Chondrocyte (in vitro differentiated cells): Measurements from ENCODE around the gene CEBPG. TPM values are rescaled to one million over a fixed set of nuclear protein-coding genes. Genes with fewer than 3 reads are reported as not detected.
A peak's percentile ranks its signal among the peaks of the same experiment; 100 is the strongest.

Source experiments
- DNase-seq: peaks from one replicate; pipeline ENCODE4 v3.0.0; 2021; ENCODE audit warnings: mixed read lengths, low spot score
- H3K27ac Mint-ChIP-seq: one replicate; pipeline ENCODE4 v1.8.0; 2021; ENCODE audit warnings: mild to moderate bottlenecking, moderate library complexity, mixed read lengths; ENCODE audit not compliant: unreplicated experiment
- H3K27me3 Mint-ChIP-seq: 2 replicates; pipeline ENCODE4 v1.8.0; 2021; ENCODE audit warnings: low read depth, mixed read lengths
- H3K36me3 Mint-ChIP-seq: 2 replicates; pipeline ENCODE4 v1.8.0; 2021; ENCODE audit warnings: low read depth, mixed read lengths
- H3K4me1 Mint-ChIP-seq: 2 replicates; pipeline ENCODE4 v1.8.0; 2021; ENCODE audit warnings: low read depth, mild to moderate bottlenecking, mixed read lengths
- H3K4me3 Mint-ChIP-seq: one replicate; pipeline ENCODE4 v1.8.0; 2021; ENCODE audit warnings: mild to moderate bottlenecking, moderate library complexity, mixed read lengths; ENCODE audit not compliant: unreplicated experiment
- H3K9me3 Mint-ChIP-seq: 2 replicates; pipeline ENCODE4 v1.8.0; 2021; ENCODE audit warnings: low read depth, mixed read lengths
- CTCF ChIP-seq: fragments of 200-600 bp; sonication (generic); IDR thresholded peaks from 2 replicates; pipeline ENCODE4 v1.5.0; 2021; ENCODE audit warnings: antibody characterized with exemption, mild to moderate bottlenecking, moderate library complexity
- total RNA-seq: library from RNA; stranded (reverse); gene quantifications from 3 replicates; pipeline ENCODE4 v1.2.1, GENCODE V29; 2021

CEBPG gene
- total RNA-seq, 1 donor from 2014 or later = 54.4 TPM

- peak; percentile 77 for DNase-seq
- TF ChIP-seq CTCF = no peak
- no peak overlapping the region for H3K27ac Mint-ChIP-seq
- peaks cover 14% of the 10 kb centered on the region for H3K4me1 Mint-ChIP-seq
- H3K36me3 Mint-ChIP-seq = no peaks in the 10 kb centered on the region
- H3K4me3 Mint-ChIP-seq = no peak overlapping the region
- no peaks in the 10 kb centered on the region for H3K27me3 Mint-ChIP-seq
- no peaks in the 10 kb centered on the region for H3K9me3 Mint-ChIP-seq
Measured at GRCh38 chr19:33399745-33400681, 26.5 kb downstream of the CEBPG start.

- peak; percentile 86 for DNase-seq
- no peak overlapping the region for H3K27ac Mint-ChIP-seq
- no peak for TF ChIP-seq CTCF
- no peaks in the 10 kb centered on the region for H3K27me3 Mint-ChIP-seq
- H3K9me3 Mint-ChIP-seq = no peaks in the 10 kb centered on the region
- peaks cover 11% of the 10 kb centered on the region for H3K4me1 Mint-ChIP-seq
- no peaks in the 10 kb centered on the region for H3K36me3 Mint-ChIP-seq
- no peak overlapping the region for H3K4me3 Mint-ChIP-seq
Measured at GRCh38 chr19:33400856-33401682, 27.6 kb downstream of the CEBPG start.

GRCh38 chr19:33401683-33402420 lies 28.3 kb downstream of the CEBPG start:
- Mint-ChIP-seq H3K4me3 (no peak overlapping the region), H3K36me3 (no peaks in the 10 kb centered on the region), H3K27ac (no peak overlapping the region), H3K27me3 (no peaks in the 10 kb centered on the region), H3K9me3 (no peaks in the 10 kb centered on the region), H3K4me1 (peaks cover 4% of the 10 kb centered on the region)
- no peak for TF ChIP-seq CTCF
- DNase-seq = peak; percentile 90

GRCh38 chr19:33402421-33403220 lies 29.1 kb downstream of the CEBPG start:
- Mint-ChIP-seq H3K27me3 (no peaks in the 10 kb centered on the region), H3K9me3 (no peaks in the 10 kb centered on the region), H3K4me3 (no peak overlapping the region), H3K4me1 (no peaks in the 10 kb centered on the region), H3K36me3 (no peaks in the 10 kb centered on the region), H3K27ac (no peak overlapping the region)
- DNase-seq = peak; percentile 81
- TF ChIP-seq CTCF = peak; percentile 19
